Inferior parietal cortex (tissue), 1 donor: ENCODE results near the gene PRSS27.
A peak's percentile ranks its signal among the peaks of the same experiment; 100 is the strongest.

Experiments used
- DNase-seq: peaks from one replicate; pipeline ENCODE4 v3.0.0-alpha.2; 2016; ENCODE audit errors: extremely low spot score

Gene PRSS27

DNA sequence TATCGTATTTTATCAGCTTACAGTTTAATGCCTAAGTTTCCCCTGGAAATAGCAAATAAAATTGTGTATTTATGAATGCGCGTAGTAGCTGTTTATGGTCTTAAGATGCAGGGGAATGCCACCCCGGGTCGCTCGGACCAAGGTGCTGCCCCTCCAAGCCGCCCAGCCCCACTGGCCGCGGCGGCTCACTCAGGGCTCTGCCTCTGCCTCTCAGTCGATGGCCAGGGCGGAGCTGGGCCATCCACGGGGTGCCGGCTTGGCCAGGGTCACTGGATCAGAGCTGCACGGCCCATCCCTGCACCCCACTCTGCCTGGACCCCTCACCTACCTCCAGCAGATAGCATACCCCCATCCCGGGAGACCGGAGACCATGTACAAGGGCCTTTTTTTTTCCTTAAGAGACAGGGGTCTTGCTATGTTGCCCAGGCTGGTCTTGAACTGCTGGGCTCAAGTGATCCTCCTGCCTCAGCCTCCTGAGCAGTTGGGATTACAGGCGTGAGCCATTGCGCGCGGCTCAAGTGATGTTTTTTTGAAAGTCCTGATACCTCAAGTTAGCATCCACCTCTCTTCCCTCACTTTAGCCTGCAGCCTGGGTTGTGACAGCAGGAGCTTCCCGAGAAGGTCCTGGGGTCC lies 11.0 kb downstream of the PRSS27 start:
- no peak for DNase-seq

DNA sequence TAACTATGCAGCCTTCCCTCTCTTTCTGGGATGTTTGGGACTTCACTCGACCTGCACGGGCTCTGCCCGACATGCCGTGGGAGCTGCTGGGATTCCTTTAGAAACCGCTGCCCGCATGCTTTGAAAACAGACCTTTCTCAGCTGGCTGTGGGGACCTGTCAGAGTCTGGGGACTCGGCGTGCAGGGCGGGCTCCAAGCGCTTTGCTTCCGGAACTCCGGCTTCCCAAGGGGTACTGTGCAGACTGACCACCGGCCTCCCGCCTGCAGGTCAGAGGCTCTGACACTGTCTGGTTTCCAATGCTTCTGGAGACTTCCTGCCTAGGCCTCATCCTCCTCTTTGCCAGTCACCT lies 11.8 kb downstream of the PRSS27 start:
- no peak for DNase-seq

DNA sequence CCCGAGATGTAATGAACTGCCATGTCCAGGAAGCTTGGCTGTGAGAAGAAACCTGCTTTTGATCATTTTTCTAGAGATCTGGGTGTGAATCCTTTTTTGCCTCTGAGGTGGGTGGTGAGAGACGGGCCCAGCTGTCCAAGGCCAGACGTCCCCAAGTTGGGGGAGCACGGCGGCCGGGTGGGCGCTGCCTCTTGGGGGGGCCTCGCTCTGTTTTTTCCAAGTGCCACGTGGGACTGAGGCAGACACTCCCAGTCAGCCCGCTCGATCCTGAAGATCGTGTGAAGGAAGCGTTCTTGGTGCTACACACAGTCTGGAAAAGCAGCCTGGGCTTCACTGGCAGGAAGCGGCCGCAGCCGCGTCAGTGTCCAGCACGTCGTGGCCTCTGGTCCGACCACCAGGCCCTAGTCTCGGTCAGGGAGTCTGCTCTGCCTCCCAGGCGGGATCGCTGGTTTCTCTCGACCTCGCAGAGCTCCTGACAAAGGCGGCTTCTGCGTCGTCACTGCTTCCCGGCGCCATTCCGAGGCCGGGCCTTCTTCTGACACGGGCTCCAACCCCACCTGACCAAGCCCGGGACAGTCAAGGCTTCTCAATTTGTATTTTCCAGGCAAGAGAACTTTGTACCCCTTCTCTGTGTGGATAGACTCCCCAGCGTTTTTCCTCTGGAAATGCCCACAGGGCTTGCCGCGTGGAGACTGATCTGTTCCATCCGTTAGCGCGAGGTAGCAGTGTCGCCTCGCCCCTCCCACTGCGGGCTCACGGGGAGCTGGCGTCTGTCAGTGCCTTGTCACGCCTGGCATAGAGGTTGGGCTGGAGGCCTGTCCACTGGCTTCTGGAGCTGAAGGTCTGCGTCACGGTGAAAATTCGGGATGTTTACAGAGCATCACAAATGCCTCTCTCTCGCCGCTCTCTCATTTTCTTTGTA lies 12.4 kb downstream of the PRSS27 start:
- DNase-seq = no peak

DNA sequence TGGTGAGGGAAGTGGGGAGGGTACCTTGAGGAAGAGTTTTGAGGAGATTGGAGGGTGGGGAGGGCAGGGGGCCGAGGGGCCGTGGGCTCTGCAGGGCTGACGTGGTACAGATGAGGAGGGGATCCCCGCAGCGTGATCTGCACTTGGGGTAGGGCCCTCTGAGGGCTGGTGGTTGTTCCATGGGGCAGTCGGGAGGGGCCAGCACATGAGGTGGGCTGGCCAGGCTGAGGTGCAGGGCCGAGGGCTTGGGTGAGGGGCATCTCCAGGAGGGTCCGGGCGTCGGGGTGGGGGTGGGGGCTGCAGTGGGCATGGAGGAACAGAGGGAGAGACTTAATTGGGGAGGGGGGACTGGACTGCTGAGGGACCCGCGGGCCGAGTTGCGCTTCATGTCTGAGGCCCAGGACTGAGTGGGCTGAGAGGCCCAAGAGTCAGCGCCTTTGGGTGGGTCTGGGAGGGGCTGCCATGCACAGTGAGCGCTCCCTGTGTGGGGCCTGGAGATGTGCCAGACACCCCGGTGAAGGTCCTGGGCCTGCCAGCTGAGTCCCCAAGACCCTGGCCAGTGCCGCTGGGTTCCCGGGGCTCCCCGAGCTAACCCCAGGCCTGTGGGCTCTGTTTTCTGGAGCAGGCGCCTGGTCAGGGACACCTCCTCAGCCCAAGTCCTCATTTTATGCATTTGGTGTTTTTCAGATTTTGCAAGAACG lies 13.3 kb downstream of the PRSS27 start:
- no peak for DNase-seq

DNA sequence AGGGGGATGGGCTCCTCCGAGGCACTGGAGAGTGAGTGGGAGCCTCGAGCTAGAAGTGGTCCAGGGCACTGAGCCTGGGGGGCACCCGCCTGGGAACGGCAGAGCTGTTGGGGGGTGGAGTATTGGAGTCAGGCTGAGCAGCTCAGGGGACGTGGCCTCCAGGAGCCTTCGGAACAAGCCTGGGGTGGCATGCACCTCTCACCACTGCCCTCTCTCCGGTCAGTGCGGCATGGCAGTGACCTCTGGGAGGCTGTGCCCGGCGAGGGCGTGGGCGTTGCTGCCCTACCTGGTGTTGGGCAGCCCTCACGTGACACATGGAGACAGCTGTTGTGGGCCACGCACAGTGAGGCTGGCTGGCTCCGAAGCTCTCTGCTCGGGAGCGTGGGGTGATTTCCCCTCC lies 13.9 kb downstream of the PRSS27 start:
- no peak for DNase-seq

DNA sequence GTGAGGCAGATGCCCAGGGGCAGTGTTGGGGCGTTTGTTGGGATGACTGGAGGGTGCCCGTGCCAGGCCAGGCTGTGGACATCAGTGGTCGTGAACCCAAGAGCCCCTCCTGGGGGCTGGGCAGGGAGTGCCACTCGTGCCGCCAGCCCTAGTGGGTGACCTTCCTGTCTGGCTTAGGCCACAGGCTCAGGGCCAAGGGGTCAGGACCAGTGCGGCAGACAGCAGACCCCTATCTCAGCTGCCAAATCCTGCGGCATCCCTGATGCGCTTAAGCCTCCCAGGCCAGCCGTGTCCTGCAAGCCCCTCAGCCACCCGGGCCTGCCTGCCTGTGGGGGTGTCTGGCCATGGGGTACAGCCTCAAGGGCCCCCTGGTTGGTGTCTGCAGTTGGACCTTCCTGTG lies 14.7 kb downstream of the PRSS27 start:
- DNase-seq = no peak

DNA sequence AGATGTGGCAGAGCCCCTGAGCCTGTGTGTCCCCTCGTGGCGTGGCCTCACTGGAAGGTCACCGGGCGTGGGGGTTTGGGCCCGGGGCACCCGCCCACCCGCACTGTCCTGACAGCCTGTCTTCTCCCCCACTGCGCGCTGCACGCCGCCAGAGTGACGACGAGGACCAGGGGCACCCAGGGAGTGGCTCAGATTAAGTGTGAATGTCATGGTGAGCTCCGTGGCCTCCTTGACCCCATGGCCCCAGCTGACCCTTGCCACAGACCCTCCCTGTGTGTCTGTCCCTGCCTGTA lies 15.1 kb downstream of the PRSS27 start:
- no peak for DNase-seq

DNA sequence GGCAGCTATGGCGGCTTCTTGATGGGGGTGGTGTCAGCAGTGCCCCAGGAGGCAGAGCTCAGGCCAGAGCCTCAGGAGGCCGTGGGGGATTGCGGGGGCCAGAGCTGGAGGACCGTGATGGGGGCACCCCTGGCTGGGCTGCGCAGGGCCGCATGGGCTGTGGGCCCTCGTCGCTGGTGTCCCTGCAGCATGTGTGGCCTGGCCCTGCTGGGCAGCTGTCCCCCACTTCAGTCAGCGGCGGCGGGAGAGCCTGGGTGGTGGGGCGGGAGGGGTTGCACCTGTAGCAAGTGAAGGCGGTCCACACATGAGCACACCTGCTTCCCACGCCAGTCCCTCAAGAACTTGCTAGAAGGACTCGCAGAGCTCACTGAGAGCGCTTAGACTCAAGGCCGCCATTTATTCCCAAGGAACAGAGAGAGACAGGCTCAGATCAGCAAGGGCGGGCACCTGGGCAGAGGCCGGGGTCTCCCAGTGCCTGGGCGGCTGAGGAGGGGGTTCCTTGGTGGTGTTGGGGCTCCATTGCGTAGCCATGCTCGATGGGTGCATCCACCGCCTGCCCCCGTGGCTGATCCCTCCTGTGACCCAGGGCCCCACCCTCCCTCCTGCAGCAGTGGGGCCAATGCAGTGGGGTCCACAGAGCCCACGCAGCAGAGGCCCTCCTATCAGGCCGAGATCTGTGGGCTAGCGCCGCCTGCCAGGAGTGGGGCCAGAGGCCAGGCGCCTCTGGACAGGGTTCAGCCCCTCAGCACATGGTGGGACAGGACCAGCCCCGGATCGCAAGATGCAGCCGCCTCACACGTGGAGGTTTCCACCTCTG lies 15.7 kb downstream of the PRSS27 start:
- DNase-seq = no peak

DNA sequence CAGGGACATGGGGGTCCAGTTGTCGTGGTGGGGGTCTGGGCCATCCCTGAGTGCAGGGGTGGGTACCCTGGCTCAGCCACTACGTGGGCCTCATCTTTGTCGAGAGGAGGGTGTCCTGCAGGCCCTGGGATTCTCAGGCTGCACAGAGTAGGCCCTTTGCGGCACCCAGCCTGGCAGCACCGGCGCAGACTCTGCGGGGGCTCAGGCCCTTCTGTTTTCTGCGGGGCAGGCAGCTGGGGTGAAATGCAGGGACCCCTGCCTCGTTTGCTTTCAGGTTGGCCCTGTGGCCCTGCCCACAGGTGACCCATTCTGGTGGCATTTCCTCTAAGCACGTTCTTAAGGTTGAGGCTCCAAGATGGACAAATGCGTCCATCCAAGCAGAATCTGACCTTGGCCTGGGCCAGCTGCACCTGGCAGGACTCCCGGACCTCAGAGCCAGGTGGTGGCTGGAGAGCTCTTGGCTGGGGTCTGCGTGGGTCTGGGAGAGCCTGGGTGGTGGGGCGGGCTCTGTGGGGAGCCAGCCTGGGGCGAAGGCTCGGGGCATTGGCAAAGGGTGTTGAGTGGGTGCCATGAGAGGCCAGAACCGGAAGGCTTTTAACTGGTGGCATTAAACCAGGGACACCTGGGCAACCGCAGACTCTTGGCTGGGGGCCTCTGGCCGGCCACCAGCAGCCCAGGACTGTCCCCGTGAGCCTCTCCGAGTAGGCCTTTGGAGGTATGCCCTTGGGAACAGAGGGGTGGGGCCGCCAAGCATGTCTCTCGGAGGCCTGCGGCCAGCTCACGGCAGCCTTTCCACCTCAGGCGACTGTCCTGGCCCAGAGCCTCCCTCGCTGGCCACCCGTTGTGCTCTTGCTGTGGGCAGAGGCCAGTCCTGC lies 16.9 kb downstream of the PRSS27 start:
- DNase-seq = no peak

DNA sequence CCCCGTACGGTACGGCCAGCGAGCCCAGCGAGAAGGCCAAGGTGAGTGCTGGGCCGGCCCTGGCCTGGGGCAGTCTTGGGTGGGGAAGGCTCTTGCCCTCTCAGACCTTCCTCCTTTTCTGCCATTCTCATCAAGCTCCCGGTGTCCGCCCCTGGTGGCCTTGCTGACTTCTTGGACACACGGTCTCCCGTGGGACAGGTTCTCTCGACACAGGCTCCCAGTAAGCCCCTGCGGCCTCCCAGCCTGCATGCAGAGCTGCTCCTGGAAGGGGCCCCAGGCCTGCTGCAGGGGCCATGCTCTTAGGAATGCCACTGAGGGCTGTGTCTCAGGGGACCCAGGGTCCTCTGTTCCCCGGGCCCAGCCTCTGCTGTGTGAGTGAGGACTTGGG lies 17.6 kb downstream of the PRSS27 start:
- DNase-seq = no peak

DNA sequence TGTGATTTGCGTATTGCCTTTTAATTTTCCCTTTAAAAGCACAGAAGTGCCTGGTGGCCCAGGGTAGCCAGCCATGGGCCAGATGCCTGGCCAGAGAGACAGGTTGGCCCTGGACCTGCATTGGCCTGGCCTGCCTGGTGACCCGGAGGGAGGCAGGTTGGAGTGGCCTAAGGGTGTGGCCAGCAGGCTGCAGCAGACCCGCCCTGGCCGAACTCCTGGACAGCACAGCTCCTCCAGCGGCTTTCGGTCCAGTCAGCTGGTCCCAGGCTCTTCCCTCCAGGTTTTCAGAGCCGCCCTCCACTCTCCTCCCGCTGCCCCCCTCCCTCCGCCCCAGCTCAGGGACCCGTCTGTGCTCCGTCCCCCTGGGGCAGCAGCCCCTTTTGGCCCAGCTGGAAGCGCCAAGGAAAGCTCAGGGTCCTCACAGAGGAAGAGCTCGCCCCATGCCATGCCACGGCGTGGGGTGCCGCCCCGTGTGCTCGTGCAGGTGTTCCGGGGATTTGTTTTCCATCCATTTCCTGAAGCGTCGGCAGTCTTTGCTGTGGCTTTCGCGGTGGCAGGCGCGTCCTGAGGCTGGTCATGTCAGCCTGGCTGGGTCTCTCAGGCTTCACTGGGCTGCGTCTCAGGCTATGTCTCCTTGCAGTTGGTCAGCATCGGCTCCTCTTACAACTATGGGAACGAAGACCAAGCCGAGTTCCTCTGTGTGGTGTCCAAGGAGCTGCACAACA lies 18.1 kb downstream of the PRSS27 start:
- DNase-seq = no peak

DNA sequence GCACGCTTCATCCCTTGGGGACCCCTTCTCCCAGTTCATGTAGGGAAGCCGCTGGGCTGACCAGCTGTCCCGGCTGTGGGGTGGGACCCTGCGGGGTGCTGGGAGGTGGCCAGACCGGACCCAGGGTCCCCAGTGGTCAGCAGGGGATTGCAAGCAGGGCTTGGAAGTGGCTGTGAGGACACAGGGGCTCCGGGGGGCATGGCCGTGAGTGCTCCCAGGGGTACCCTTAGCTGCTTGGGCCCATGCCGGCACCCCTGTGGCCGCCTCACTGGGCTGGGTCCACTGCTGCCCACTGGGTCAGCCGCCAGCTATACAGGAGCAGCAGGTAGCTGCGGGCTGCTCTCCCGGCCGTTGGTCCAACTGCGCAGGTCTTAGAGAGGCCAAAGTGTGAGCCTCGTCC lies 18.8 kb downstream of the PRSS27 start:
- no peak for DNase-seq

DNA sequence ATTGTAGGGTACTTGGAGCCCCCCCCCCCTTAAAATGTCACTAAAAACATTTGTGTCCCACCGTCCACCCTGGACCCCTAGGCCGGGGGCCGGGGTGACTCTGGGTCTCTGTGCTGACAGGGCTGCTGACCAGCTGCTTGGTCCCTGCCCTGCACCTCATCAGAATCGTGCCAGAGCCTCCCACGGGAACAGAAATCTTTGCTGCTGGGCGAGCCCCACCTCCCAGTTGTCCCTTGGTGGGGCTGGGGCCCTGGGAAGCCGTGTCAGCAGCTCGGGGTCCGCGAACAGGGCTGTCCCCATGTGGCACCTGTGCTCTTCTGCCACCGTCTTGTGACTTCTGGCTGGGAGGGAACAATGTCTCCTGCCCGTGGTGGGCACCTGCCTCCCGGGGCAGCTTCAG lies 19.2 kb downstream of the PRSS27 start:
- no peak for DNase-seq

DNA sequence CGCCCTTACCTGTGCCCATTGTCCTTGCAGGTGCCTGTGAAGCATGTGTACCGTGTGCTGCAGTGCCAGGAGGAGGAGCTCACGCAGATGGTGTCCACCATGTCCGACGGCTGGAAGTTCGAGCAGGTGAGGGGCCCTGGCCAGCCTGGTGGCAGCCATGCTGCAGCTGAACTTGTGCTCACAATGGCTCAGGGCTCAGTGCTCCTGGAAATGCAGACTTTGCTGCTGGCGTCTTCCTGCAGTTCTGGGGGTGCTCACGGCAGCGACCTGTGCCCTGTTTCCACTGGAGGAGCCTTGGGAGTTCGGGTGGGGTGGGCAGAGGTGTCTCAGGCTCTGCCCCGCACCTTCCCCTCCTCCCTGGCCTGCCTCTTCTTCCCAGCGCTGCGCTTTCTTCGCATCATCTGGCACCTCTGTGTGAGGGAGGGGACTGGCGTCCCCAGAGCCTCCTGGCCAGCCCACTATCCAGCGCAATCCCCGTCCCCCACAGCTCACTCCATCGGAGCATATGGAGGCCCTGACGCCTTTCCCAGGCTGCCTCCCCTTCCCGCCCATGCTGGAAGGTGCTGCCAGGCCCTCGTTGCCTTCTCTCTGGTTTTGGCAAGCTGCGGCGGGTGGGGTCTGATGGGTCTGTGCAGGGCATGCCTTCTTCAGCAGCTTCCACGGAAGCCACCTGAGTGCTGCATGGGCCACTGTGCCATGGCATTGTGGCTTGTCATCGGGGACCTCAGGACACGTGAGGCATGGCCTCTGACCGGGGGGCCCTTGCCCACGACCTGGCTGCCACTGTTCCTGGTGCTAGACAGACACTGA lies 20.0 kb downstream of the PRSS27 start:
- DNase-seq = no peak

DNA sequence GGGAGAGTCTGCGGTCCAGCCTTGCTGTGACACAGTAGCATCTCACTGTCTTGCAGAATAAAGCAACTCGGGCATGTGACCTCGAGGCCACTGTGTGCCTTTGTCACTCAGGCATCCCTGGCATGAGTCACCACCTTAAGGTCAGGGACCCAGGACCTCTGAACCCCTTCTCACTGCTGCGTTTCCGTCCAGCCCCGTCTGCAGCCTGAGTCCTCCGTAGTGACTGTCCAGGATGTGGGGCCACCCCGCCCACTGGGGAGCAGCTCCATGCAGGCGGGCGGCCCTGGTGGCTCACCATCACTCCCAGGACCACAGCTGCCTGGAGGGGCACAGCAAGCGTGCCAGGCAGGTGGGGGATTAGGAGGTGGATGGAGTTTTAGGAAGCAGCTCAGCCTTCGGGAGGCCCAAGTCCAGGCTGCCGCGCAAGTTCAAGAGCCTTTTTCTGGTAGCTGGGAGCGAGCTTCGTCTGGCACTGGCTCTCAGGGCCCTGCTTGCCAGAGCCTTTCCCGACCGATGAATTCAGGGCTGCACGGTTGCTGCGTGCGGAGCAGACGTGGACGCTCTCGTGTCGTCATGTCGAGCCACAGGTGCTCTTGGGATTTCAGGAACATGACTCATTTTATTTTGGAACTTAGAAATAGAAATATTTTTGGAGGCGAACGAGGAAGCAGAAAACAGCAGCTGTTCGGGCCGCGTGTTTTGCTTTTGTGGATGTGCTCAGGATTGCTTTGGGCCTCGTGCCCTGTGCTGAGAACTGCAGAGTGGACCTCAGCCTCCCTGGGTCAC lies 20.9 kb downstream of the PRSS27 start:
- DNase-seq = peak; percentile 42

DNA sequence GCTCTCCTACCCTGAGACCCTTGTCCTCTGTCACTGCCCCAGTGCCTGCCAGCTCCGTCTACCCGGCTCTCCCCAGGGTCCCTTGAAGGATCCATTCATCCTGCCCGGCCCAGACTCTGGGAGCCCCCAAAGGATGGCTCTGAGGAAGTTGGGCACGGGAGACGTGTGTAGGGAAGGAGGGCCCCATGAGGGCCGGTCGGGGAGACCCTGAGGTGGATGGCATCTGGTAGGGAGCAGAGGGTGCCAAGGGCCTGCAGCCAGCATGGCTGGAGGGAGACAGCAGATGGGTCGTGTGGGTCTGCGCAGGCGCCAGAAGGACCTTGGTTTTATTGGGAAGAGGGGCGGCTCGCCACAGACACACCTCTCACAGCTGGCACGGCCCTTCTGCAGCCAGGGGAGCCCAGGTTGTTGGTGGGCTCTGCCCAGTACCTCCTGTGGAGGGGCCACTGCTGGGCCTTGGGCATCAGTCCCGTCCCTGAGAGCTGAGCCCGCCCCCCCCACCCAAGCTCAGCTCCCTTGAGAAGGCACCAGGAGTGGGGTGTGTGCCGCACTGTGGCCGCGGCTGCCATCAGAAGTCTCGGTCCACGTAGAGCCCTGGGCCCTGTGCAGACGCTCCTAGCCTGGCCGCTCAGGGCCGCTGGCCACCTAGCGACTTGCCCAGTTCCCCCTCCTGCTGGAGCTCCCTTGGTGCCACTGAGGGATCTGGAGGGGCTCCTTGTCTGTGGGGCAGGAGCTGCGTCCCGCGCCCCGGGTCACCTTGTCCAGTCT lies 21.7 kb downstream of the PRSS27 start:
- DNase-seq = no peak

DNA sequence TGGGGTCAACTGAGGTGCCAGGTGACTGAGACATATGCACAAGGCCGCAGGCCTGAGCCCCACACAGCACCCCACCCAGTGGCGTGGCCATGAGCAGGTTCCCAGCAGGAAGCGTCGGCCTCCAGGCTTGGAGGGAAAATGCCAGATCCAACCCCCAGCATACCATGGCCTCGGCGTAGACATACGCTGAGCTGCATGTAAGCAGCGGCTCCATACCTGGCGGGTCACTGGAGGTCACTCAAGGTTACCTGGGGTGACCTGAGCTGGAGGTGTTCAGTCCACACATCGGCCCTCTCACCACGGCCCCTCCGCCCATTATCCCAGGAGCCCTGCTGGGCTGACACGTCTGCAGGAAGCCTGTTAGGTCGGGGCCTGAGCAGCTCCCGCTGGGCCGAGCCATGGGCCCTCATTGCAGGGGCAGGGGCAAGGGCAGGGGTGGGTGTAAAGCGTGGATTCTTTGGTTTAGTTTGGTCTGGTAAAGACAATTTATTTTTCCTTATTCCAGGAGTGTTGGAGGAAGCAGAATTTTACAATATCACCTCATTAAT lies 22.5 kb downstream of the PRSS27 start:
- DNase-seq = no peak
